Measurements from ENCODE around the gene CD248.

The CD248 gene

DNA sequence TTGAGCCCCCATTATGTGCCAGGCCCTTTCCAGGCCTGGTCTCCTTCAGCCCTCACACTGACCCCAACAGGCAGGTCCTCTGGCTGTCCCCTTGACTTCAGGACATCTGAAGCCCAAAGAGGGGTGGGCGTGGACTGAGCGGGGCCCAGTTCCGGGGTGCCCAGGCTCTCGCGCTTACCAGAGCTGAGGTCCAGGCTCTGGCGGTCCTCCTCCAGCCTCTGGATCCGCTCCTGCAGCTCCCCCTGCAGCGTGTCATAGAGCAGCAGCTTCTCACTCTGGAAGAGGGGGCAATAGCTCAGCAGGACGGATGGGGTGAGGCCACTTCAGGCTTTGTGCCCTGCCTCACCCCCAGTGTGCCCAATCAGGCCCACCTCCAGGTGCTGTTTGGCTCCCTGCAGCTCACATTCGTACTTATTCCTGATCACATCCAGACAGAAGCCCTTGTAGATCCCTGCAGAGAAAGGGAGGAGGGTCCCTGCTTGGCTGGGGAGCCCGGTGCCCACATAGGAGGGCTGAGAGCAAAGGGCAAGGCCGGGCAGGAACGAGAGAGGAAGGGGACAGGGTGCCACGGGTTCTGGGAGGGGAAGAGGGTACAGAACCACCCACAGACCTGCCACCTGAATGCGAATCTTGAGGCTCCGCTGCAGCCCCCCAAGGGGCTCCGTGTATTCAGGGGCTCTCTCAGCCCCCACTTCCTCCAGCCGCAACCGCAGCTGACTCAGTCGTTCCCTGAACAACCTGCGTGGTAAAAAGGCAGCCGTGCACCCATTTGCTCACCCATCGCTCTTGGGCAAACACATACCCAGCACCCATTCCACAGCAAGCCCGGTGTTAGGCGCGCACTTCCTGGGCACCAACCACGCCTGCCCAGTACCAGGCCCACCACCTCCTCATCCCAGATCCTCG, 24.0 kb upstream of the CD248 start:
- no peak for DNase-seq

DNA sequence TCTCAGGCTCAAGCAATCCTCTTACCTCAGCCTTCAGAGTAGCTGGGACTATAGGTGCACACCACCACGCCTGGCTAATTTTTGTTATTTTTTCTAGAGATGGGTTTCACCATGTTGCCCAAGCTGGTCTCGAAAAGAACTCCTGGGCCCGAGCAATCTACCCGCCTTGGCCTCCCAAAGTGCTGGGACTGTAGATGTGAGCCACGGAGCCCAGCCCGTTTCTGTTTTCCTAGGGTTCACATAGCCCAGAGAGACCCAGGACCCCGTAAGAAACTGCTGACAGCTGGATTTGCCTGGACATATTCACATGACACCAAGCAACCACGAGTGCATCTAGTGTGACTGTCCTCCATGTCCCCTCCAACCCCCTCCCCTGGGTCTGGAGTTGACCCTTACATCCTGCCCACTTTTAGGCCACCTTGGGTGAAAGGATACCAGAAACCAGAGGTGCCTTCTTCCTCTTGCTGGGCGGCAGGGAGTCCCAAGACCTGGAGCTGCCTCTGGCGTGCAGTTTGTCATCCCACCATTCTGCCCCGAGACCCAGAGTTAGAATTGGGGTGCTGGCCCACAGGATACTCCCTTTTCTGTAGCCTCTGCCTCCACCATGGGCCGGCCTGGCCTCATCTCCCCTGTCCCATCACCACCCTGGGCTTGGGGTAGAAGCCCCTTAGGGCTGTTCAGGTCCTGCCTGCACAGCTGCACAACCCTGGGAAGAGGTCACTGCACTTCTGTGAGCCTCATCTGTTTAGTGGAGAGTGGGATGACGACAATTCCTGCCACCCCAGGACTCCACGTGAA, 23.0 kb upstream of the CD248 start:
- DNase-seq = no peak

DNA sequence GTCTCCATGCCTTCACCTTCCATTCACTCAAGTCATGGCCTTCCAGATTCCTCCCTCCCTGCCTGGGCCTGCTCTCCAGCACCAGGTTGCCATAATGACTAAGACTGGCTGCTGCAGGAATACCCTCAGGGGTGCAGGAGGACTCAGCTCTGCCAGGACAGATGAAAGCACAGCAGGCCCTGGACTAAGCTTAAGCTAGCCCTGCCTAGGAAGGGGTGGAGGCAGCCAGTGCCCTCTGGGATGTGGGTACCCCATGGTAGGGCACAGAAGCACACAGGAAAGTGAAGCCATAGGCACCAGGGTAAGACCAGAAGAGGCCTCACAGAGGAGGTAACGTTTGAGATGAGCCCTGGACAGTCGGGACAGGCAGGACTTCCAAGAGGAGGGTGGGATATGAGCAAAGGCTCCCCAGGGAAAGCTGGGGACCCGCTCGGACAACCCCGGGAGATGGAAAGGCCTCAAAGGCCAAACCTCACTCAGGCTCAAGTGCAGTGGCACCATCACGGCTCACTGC, 22.4 kb upstream of the CD248 start:
- DNase-seq = no peak

DNA sequence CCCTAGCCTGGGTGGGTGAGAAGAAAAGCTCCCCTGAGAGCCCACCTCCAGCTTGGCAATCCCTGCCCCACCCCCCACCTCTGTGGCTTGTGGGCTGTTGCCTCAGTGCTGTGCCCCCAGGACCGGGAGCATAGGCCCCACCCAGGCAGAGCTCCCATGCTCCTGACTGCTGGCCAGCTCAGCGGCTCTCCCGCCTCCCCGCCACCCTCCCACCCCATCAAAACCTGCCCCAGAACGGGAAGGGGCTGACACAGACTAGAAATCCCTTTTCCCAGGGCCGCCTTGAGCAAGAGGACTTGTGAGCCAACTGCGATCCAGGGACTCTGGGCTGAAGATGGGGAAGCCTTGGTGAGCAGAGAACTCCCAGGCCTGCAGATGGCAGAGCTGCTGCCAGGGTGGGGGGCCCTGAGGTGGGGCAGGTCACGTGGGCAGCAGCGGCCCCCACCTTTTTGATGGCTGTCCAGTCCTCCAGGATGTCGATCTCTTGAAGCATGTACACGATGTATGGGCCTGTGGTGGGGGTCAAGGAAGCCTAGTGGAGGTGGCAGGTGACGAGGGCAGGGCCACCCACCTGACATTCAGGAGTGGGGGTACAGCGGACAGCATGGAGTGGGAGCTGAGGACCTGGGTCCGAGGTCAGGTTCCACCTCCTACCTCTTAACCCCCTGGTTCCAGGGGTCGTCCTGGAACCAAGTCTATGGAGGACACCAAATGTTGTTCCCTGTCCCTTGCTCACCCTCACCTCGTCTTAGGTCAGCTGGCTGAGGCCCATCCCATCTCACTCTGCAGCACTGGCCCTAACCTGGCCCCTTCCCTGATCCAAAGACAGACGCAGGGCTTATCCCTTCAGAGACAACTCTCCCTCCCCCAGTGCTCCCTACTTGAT, 21.7 kb upstream of the CD248 start:
- DNase-seq = no peak

DNA sequence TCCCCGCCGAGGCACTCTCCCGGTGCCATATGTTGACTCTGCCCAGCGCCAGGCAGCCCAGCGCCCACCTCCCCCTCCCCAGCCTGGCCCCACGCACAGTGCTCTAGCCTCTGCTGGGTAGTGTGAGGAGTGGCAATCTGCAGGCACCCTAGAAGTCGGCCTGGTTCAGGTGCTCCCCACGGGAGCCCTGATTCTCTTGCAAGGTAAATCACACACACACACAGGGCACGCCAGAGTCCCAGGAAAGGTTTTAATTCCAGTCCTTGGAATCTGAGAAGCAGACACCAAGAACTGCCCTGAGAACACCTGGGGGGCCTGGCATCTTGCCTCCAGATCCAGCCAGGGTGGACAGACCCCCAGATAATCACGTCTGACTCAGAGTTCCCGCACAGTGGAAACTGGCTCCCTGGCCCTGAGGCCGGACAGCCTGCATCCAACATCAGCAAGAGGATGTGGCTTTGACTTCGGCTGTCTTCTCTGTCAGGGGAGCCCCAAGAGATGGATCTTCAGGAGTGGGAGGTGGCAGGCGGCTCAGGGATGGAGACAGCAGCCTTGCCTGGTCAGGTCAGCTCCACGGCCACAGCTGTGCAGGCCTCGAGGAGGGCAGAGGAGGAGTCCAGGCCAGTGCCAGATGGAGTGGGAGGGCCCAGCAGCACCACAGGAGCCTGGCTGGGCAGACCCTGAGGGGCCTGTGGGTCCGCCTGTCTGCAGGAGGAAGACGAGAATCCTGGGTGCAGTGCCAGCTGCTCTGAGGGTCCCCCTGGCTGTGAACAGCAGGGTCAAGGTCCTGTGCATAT, 20.5 kb upstream of the CD248 start:
- no peak for DNase-seq

DNA sequence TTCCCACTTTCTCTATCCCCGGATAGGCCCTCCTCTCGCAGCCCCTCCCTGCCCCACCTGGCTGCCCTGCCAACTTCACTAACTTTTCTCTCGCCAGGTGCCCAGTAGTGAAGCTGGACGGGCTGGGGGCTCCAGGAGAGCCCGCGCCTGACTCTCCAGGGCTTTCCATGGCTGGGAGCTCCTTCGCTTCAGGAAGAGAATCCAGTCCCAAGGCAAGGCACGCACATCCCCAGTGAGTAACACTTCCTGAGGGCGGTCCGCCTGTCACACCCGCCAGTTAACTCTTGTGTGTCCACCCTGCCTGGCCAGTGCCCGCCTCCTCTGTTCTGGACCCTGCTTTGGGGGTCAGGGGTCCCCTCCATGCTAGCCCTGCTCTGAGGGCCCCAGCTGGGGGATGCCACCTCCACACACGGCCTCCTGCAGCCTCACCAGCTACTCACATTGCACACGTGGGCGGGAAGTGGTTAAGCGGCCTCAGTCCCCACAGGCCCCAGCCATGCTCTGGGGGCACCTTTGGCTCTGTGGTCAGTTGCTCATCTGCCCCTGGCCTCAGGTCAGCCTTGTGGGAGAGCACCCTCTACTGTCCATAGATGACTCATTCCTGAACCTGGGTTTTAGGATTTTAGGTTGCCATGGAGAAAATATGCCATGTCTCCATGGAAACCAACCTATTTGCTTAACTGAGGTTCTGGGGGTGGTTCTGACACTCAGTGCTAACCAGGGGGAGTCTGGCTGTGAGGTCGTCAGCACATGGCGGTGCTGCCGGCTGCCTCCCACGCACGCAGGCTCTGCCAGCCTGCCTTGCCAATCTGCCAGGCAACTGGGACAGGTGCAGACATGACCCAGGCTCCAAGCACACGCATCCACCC, 19.6 kb upstream of the CD248 start, which contains the start of gene RIN1:
Gene RIN1, minus strand, starts transcription at position 201 of the 869 bp plus-strand sequence. Its CDS starts 32 bp downstream, at position 169.
- DNase-seq = peak in 1 of 5 donors; percentile 58

DNA sequence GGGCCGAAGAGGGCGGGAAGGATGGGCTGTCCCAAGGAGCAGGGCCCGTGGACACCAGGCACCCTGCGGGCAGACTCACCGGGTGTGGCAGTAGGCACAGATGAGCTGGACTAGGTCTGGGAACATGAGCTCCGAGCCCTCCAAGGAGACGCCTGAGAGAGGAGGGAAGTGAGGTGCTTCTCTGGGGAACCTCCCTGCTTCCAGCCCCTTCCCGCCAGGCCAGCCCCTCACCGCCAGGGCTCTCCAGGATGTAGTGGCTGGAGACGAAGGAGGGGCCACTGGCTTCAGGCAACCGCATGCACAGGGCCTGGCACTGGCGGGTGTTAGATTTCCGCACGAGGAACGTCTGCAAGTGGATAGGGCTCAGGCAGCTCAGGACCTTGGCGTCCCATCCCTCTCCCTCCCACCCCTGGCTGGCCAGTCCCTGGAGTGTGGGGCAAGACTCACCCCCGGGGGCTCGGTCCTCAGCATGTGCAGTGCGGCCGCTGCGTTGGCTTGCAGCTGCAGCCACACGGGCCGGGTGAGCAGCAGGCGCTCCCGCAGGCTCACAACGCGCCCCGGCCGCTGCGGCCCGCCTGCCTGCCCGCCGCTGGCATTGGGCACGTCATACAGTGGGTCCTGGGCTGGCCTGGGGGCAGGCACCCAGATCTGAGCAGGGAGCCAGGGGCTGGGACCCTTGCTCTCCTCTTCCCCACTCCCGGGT, 18.8 kb upstream of the CD248 start:
- DNase-seq = no peak

DNA sequence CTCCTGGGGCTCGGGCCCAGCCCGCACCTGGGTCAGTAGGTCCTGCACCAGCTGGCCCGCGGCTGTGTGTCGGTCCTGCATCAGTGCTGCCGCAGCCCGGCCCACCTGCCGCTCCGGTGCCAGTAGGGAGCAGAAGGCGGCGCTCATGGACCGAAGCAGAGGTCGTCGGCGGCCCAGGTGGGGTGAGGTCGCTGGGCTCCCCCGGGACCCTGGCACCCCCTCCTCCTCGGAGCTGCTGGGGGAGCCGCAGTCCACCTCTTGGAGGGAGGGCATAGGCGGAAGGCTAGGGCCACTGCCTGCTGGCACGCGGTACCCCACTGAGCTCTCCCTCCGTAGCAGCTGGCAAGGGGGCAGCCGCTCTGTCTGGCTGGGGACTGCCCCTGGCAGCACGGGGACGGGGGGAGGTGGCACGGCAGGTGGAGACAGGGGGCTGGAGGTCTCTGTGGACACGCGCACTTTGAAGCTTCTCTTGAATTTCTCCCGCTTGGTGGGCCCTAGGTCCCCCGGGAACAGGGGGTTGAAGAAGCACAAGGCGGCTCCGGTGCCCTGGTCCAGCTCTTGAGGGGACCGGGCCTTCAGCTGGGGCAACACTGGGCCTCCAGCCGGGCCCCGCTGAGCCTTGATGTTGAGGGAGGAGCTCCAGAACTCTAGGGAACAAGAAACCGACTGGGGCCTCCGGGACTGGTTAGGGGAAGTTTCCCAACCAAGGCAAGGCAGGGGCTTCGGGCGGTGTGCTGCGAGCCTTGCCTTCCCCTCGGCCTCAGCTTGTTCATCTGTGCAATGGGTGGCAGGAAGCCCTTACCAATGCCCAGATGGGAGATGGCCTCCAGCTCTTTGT, 18.0 kb upstream of the CD248 start:
- no peak for DNase-seq

DNA sequence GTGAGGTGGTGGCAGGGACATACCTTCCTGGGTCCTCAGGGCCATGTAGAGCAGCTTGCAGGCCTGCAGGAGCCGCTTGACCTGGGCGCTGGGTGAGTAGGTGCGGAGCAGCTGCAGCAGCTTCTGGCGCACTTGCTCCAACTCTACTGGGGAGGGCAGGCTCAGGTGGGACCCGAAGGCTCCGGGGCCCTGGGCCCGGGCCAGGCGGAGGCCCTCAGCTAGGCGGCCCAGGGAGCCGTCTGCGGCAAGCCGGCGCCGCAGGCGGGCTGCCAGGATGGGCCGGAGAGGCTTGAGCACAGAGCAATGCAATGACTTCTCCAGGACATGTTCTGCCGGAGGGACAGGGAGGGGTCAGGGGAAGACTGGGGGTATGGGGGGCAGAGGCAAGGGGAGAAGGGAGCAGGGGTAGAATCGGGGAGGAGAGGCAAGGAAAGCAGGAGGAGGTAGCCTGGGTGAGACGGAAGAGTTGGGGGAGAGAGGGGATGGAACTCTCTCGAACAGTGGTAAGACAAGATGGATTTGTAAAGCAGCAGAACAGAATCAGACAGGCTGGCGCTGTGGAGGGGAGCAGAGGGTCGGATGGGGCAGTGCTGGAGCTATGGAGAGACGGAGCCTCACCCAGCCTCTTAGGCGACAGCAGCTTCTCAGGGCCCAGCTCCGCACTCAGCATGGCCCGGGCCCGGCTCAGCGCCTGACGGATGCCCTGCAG, 17.2 kb upstream of the CD248 start:
- DNase-seq = no peak

DNA sequence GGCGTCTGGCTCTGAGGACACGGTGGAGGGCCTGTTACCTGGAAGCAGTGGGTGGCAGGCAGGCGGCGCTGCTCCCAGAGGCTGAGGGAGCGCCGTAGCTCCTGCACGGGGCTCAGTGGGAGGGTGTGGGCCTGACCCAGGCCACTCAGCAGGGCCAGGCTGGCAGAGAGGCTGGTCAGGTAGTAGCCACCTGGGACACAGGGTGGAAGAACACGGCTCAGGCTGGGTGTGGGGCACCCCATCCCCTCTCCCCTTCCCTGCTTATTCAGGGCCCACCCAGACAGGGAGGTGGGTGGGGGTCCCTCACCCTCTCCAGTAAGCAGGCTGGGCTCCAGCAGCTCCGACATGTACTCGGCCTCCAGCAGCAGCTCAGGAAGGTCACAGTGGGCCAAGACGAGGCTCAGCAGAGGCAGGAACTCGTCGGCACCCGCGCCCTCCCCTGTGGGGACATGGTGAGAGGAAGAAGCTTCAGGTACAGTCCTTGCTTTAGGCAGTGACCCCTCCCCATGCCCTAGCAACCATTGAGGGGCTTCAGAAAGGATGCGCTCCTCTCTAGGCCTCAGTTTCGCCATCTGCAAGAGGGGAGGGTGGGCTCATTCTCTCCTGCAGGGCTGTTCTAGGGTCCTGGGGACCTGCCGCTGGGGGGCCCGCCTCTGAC, 16.5 kb upstream of the CD248 start:
- DNase-seq = no peak

DNA sequence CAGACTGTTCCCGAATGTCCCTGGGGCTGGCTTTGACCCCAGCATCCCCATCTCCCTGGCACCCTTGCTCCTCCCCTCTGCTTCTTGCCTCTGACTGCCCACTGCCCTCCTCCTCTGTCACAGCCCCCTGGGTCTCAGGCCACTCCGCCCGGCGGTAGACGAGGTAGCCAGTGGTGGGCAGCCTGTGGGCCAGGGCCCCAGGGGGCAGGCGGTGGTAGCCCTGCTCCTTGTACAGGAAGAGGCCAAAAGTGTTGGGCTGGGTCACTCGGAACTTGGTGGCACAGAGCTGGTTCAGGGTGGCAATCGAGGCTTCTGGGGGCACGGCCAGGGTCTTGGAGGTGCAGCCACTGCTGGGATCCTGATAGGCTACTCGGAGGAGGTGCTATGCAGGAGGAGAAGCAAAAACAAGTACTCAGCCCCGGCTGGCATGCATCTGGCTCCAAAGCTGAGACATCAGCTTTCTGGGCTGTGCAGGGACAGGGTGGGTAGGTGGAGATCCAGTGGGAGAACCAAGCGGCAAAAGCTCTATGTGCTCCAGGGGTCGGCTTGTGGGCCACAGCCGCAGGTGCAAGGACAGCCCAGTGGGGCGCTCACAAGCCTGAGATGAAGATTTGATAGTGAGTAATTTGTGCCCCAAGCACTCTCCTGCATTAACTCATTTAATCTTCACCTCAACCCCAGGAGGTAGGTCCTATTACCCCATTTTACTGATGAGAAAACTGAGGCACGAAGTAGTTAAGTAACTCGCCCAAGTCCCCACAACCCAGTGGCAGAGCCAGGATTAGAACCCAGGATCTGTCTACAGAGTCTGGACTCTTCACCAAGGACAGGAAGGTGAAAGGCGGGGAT, 15.8 kb upstream of the CD248 start:
- no peak for DNase-seq

DNA sequence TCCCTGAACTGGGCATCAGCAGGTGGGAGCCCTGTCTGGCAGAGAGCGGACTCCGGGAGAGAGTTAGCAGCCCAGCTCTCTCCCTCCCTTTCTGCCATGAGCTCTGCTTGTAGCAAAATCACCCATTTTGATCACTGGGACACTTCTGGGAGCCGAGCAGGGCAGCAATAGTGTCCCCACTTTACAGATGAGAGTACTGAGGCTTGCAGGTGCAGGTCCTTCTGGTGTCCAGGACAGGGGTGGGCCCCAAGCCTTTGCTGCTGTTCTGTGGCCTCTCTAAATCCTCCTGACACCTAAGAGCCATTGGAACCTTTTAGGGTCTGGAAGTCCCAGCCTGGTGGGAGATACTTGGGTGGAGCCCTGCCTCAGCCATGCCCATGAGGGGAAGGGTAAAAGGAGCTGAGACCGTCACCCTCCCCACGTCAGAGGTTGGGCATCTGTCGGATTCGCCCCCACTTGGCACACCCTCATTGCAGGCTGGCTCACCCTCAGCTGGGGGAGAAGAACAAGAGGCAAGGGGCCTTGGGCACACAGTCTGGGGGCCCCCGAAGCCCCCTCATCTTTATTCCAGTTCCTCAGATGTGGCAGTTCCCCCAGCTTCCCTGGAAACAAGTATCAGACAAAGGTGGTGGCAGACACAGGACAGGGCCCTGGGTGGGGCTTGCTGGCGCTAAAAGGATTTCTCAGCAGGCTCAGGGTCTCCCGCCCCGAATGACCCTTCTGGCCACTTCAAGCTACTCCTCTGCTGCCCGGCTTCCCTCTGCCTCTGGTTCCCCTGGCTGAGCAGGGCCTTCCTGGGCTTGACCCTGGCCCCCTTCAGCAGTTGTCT, 14.9 kb upstream of the CD248 start:
- DNase-seq = no peak

DNA sequence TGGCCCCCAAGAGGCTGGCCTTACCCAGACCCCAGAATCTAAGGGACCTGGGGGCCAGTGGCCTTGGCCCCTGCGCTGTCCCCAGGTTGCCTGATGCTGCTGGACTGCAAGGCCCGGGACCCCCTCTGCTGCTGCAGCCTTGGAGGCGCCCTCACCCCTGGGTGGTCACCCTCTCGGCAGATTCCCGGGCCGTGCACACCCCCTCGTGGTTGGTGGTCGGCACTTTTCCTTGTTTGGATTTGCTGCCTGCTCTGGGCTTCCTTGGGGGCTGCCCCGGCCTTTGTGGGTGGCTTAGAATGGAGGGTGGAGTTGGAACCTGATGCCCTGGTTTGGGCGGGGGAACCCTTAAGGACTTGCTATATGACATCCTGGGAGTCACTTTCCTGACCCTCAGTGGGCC, 14.1 kb upstream of the CD248 start:
- DNase-seq = no peak

DNA sequence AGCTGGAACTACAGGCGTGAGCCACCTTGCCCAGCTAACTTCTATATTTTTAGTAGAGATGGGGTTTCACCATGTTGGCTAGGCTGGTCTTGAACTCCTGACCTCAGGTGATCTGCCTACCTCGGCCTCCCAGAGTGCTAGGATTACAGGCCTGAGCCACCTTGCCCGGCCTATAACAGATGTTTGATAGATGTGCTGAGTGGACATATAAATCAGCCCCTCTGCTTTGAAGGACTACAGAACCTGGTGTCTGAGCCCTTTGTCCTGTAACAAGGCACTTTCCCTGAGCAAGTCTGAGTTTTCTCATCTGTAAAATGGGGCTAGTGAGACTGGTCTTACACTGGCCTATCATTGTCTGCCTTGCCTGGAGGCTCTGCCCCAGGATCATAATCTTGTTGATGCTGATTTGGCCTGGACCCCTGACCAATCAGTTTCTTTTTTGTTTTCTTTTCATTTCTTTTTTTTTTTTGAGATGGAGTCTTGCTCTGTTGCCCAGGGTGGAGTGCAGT, 12.4 kb upstream of the CD248 start:
- DNase-seq = no peak

DNA sequence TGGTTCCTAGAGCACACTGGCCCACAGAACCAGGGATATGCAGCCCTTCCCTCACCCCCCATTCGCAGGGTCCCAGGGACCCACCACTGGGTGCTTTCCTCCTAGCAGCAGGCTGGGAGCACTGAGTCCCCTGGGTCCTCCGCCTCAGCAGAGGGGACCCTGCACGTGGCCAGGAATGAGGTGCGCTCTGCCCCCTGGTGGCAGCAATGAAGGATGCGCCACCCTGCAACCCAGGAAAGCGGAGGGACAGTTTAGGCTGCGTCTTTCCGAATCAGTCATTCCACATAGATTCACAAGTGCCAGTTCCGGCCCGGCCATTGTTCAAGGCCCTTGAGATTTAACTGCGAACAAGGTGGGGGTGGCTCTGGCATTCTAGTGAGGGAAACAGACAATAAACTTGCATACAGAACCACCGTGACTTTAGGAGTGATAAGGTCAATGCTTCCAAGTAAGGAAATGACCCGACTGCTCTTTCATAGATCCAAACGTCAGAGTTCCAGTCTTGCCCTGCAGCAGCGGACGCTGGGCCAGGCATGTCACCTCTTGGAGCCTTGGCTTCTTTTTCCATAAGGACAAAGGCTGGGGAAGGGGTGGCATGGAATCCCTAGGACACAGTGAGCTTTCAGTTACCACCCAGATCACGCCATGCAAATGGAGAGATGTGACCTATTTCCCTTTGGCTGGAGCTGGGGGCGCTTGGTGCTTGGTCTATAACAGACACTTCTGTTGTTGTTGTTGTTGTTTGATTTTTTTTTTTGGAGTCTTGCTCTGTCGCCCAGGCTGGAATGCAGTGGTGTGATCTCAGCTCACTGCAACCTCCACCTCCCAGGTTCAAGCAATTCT, 11.7 kb upstream of the CD248 start:
- peak; percentile 51 to 79 (median 71) for DNase-seq
